GM23338 (cell line): Measurements from ENCODE around the gene KCTD1.

ENCODE experiments used
- EZH2 ChIP-seq: fragments of 200-600 bp; sonication (generic); IDR thresholded peaks from one replicate; pipeline ENCODE4 v1.8.0; 2017; ENCODE audit warnings: antibody characterized with exemption, mild to moderate bottlenecking, low read depth; ENCODE audit not compliant: unreplicated experiment
- POLR2AphosphoS5 ChIP-seq: IDR thresholded peaks from 2 replicates; pipeline ENCODE4 v1.6.1; 2016; ENCODE audit warnings: antibody characterized with exemption, low read depth
- TF ChIP-seq, protein P1 (sequence below), 2 experiments: fragments of 200-600 bp in 1 of 2; sonication (generic) in 1 of 2; conservative IDR thresholded peaks; 2 replicates each; pipeline versions ENCODE4 v1.5.1 to v1.6.1; 2016 to 2017; ENCODE audit warnings: antibody characterized with exemption in 2 of 2, low read depth in 2 of 2, mild to moderate bottlenecking in 2 of 2, moderate library complexity in 1 of 2

DNA sequence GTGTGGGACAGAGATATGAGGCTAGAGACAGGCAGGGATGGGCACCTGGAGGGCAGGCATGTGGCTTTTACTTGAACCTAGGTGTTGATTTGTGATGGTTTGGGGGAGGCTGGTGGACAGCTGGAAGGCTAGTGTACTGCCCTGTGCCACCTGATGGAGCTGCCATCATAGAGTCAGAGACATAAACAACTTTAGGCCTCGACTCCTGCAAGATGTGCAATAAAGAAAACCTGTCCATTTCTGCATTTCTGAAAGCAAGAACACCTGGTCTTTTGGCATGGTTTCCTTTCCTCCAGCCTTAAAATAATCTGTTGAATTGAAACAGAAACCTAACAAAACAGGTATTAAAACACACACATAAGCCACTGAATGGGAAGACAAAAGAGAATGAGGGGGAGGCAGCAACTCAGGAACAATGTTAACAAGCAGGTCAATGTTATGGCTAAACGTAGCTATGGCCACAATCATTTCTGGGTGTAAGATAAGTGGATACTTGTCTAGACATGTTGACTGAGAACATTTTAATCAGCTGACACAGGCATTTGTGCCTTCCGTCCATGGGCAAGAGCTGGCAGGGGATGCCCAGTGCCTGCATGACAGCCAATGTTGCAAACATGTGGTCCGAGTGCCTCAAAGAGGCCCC lies 87.8 kb downstream of the KCTD1 start:
- TF ChIP-seq, protein P1, sequence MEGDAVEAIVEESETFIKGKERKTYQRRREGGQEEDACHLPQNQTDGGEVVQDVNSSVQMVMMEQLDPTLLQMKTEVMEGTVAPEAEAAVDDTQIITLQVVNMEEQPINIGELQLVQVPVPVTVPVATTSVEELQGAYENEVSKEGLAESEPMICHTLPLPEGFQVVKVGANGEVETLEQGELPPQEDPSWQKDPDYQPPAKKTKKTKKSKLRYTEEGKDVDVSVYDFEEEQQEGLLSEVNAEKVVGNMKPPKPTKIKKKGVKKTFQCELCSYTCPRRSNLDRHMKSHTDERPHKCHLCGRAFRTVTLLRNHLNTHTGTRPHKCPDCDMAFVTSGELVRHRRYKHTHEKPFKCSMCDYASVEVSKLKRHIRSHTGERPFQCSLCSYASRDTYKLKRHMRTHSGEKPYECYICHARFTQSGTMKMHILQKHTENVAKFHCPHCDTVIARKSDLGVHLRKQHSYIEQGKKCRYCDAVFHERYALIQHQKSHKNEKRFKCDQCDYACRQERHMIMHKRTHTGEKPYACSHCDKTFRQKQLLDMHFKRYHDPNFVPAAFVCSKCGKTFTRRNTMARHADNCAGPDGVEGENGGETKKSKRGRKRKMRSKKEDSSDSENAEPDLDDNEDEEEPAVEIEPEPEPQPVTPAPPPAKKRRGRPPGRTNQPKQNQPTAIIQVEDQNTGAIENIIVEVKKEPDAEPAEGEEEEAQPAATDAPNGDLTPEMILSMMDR (conservative IDR thresholded peaks at IDR 0.05; ENCODE audit: low read depth in 2 of 2): no peak
- TF ChIP-seq POLR2AphosphoS5 (no peak), EZH2 (no peak)
